MM.1S (cell line): ENCODE measurements around the gene TP53I13.

Experiments used
- DNase-seq: peaks from one replicate; pipeline ENCODE4 v3.0.0-alpha.2; 2015
- H2AFZ ChIP-seq: fragments of 300-600 bp; sonication (generic); 2 replicates; pipeline ENCODE4 v1.6.0; 2016; ENCODE audit warnings: antibody characterized with exemption, low read length
- H3F3A ChIP-seq: fragments of 300-600 bp; sonication (generic); 2 replicates; pipeline ENCODE4 v1.6.1; 2016; ENCODE audit warnings: mild to moderate bottlenecking, antibody characterized with exemption, low read length, moderate library complexity, mixed read lengths; ENCODE audit not compliant: insufficient read depth
- H3K27ac ChIP-seq: fragments of 300-600 bp; sonication (generic); 2 replicates; pipeline ENCODE4 v1.5.1; 2016; ENCODE audit warnings: mild to moderate bottlenecking, low read length
- H3K27me3 ChIP-seq: fragments of 300-600 bp; sonication (generic); replicated peaks from 2 replicates; pipeline ENCODE4 v1.6.0; 2016; ENCODE audit warnings: low read length; ENCODE audit not compliant: insufficient read depth
- H3K36me3 ChIP-seq: fragments of 300-600 bp; sonication (generic); replicated peaks from 2 replicates; pipeline ENCODE4 v1.6.1; 2016; ENCODE audit warnings: mild to moderate bottlenecking, low read length, mixed read lengths; ENCODE audit not compliant: insufficient read depth
- H3K4me1 ChIP-seq: fragments of 300-600 bp; sonication (generic); 2 replicates; pipeline ENCODE4 v1.6.1; 2016; ENCODE audit warnings: low read length, mixed read lengths
- H3K4me2 ChIP-seq: fragments of 300-600 bp; sonication (generic); 2 replicates; pipeline ENCODE4 v1.6.0; 2016; ENCODE audit warnings: low read depth, low read length
- H3K4me3 ChIP-seq: fragments of 300-600 bp; sonication (generic); 2 replicates; pipeline ENCODE4 v1.5.1; 2016; ENCODE audit warnings: low read length, mixed read lengths
- H3K79me2 ChIP-seq: fragments of 300-600 bp; sonication (generic); 2 replicates; pipeline ENCODE4 v1.6.1; 2016; ENCODE audit warnings: mixed run types, low read length, mixed read lengths
- H3K9ac ChIP-seq: fragments of 300-600 bp; sonication (generic); 2 replicates; pipeline ENCODE4 v1.6.1; 2016; ENCODE audit warnings: low read length, mixed read lengths
- H3K9me2 ChIP-seq: fragments of 300-600 bp; sonication (generic); replicated peaks from 2 replicates; pipeline ENCODE4 v1.6.1; 2016; ENCODE audit warnings: mild to moderate bottlenecking, low read length, mixed read lengths; ENCODE audit not compliant: insufficient read depth
- H3K9me3 ChIP-seq: fragments of 300-600 bp; sonication (generic); replicated peaks from 2 replicates; pipeline ENCODE4 v1.6.1; 2016; ENCODE audit warnings: mild to moderate bottlenecking, low read length, mixed read lengths; ENCODE audit not compliant: insufficient read depth
- H4K20me1 ChIP-seq: fragments of 300-600 bp; sonication (generic); 2 replicates; pipeline ENCODE4 v1.6.1; 2016; ENCODE audit warnings: mild to moderate bottlenecking, low read length, moderate library complexity, mixed read lengths; ENCODE audit not compliant: insufficient read depth
- CTCF ChIP-seq: fragments of 300-600 bp; sonication (generic); IDR thresholded peaks from 2 replicates; pipeline ENCODE4 v1.5.1; 2016; ENCODE audit warnings: antibody characterized with exemption, low read length, mixed read lengths
- EZH2 ChIP-seq: fragments of 300-600 bp; sonication (generic); optimal IDR thresholded peaks from 2 replicates; pipeline ENCODE3; 2017; ENCODE audit warnings: low read depth, mild to moderate bottlenecking, antibody characterized with exemption, low read length, mixed read lengths
- EZH2phosphoT487 ChIP-seq: fragments of 300-600 bp; sonication (generic); IDR thresholded peaks from 2 replicates; pipeline ENCODE4 v1.6.1; 2018; ENCODE audit warnings: antibody characterized with exemption, low read length

The TP53I13 gene

DNA sequence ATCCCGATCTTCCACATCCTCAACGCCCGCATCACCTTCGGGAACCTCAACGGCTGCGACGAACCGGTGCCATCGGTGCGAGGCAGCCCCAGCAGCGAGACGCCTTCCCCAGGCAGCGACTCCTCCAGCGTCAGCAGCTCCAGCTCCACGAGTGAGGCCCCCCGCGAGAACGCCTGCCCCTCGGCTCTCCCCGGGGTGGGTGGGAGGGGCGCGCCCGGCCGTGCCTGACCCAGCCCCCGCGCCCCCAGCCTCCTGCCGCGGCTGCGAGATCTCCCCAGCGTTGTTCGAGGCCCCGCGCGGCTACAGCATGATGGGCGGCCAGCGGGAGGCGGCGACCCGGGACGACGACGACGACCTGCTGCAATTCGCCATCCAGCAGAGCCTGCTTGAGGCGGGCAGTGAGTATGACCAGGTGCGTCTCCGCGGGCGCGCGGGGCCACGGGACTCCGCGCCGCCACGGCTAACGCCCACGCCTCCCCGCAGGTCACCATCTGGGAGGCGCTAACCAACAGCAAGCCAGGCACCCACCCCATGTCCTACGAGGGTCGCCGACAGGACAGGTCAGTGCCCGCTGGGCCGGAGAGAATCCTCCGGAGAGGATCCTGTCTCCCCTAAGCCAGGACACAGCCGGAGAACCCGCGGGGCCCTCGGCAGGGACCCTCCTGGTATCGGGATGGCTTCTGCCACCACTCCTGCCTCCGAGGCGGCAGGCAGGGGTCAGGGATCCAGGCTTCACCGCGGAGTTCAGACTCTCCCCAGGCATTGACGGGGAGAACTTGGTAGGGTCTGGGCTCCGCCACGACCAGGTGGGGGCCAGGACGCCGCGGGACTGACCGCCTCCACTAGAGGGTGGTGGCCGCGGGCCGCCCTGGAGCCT is 44.1 kb downstream of the TP53I13 start:
- Histone ChIP-seq H3K9me2 (no peaks in the 10 kb centered on the region), H3K27ac (no peak overlapping the region), H3K79me2 (no peaks in the 10 kb centered on the region), H3F3A (peaks cover 4% of the 10 kb centered on the region; the same call in 1 of the 2 replicates), H3K9ac (no peak overlapping the region), H3K4me1 (peaks cover 31% of the 10 kb centered on the region), H3K27me3 (peaks cover 11% of the 10 kb centered on the region), H3K9me3 (no peaks in the 10 kb centered on the region), H3K4me3 (no peak overlapping the region), H4K20me1 (no peaks in the 10 kb centered on the region), H3K36me3 (no peaks in the 10 kb centered on the region), H3K4me2 (peak overlapping the region; percentile 94; the same call in 1 of the 2 replicates), H2AFZ (0 out of 2 replicates have a peak overlapping the region, but pooled peaks have one; percentile 46)
- TF ChIP-seq EZH2 (no peak), CTCF (no peak), EZH2phosphoT487 (no peak)
- DNase-seq, result no peak

GRCh38 chr17:29613352-29613837 is 44.9 kb downstream of the TP53I13 start:
- H3K4me3 ChIP-seq, result peak overlapping the region; percentile 58
- H3F3A ChIP-seq, result peaks cover 8% of the 10 kb centered on the region; the same call in 1 of the 2 replicates
- no peaks in the 10 kb centered on the region for H3K36me3 ChIP-seq
- H3K27ac ChIP-seq, result no peak overlapping the region
- peaks cover 36% of the 10 kb centered on the region for H3K4me1 ChIP-seq
- peaks cover 11% of the 10 kb centered on the region for H3K27me3 ChIP-seq
- TF ChIP-seq EZH2phosphoT487 (no peak), CTCF (peak; percentile 85)
- peak overlapping the region; percentile 94 for H3K4me2 ChIP-seq
- H2AFZ ChIP-seq, result peak overlapping the region; percentile 63
- no peaks in the 10 kb centered on the region for H3K79me2 ChIP-seq
- H3K9me2 ChIP-seq, result no peaks in the 10 kb centered on the region
- H3K9me3 ChIP-seq, result no peaks in the 10 kb centered on the region
- no peaks in the 10 kb centered on the region for H4K20me1 ChIP-seq
- peak; percentile 88 for DNase-seq
- peak overlapping the region; percentile 6; the same call in 1 of the 2 replicates for H3K9ac ChIP-seq

DNA sequence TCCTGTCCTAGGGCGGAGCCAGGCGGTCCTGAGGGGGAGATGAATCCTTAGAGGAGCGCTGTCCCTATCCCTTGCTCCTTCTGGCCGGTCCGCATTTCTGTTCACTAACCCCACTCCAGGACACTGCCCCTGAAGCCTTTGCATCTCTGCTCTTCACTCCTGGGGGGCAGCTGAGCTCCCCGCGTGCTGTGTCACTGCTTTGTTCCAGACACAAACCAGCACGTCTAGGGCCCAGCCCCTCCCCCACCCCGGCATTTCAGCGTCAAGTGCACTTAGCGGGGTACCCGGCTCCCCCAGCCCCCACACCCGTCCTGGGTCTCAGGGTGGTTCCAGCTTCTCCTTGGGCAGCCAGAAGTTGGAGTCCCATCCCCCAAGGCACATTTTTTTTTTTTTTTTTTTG is 45.4 kb downstream of the TP53I13 start:
- Histone ChIP-seq H3K9me2 (no peaks in the 10 kb centered on the region), H3K4me1 (peaks cover 36% of the 10 kb centered on the region), H4K20me1 (no peaks in the 10 kb centered on the region), H3F3A (peaks cover 11% of the 10 kb centered on the region; the same call in 1 of the 2 replicates), H3K27me3 (peaks cover 11% of the 10 kb centered on the region), H3K9me3 (no peaks in the 10 kb centered on the region), H2AFZ (peak overlapping the region; percentile 63), H3K27ac (no peak overlapping the region), H3K9ac (peak overlapping the region; percentile 6; the same call in 1 of the 2 replicates), H3K36me3 (no peaks in the 10 kb centered on the region), H3K79me2 (no peaks in the 10 kb centered on the region), H3K4me3 (peak overlapping the region; percentile 58), H3K4me2 (peak overlapping the region; percentile 94)
- no peak for TF ChIP-seq CTCF
- no peak for TF ChIP-seq EZH2
- TF ChIP-seq EZH2phosphoT487, result no peak
- DNase-seq, result no peak
